Epithelial cell of esophagus (primary cell): ENCODE measurements around the gene DTNBP1.
"Not testable (repeated sequence)": the region's sequence is repeated elsewhere in the genome, so short reads cannot be mapped to it uniquely, and the experiment has no call there.

Experiments used
- DNase-seq: peaks from one replicate; pipeline ENCODE4 v3.0.0; 2010; ENCODE audit warnings: low read depth
- H3K4me3 ChIP-seq: 2 replicates; pipeline ENCODE4 v1.5.1; 2011; ENCODE audit warnings: mild to moderate bottlenecking, low read length, control low read depth
- CTCF ChIP-seq: IDR thresholded peaks from 2 replicates; pipeline ENCODE4 v1.5.1; 2011; ENCODE audit warnings: low read depth, mild to moderate bottlenecking, low read length, control low read depth, inconsistent platforms; ENCODE audit not compliant: insufficient read depth; ENCODE audit errors: missing control alignments

DTNBP1 gene

GRCh38 chr6:15546591-15546990 is 116.2 kb downstream of the DTNBP1 start:
- H3K4me3 ChIP-seq: no peak overlapping the region
- TF ChIP-seq CTCF: no peak
- peak; percentile 46 for DNase-seq

- TF ChIP-seq CTCF: no peak
- H3K4me3 ChIP-seq: no peak overlapping the region
- no peak for DNase-seq
These were observed 118.4 kb downstream of the DTNBP1 start for GRCh38 chr6:15544321-15544900.

- H3K4me3 ChIP-seq, DNase-seq: not testable (repeated sequence)
These were observed 119.4 kb downstream of the DTNBP1 start for GRCh38 chr6:15543332-15543917.

GRCh38 chr6:15539722-15540270 is 123.0 kb downstream of the DTNBP1 start:
- no peak for TF ChIP-seq CTCF
- peak; percentile 42 for DNase-seq
- H3K4me3 ChIP-seq: no peak overlapping the region

GRCh38 chr6:15538766-15539495 is 123.9 kb downstream of the DTNBP1 start:
- no peak overlapping the region for H3K4me3 ChIP-seq
- TF ChIP-seq CTCF: no peak

GRCh38 chr6:15538106-15538505 is 124.7 kb downstream of the DTNBP1 start:
- TF ChIP-seq CTCF: no peak
- DNase-seq: no peak
- no peak overlapping the region for H3K4me3 ChIP-seq

More at GRCh38 chr6:15538766-15539495, 123.9 kb downstream of the DTNBP1 start:
- no peak for DNase-seq

GRCh38 chr6:15536198-15536955 is 126.5 kb downstream of the DTNBP1 start:
- no peak for DNase-seq
- no peak for TF ChIP-seq CTCF
- no peak overlapping the region for H3K4me3 ChIP-seq
